ENCODE measurements around the gene SGTB.
A peak's percentile ranks its signal among the peaks of the same experiment; 100 is the strongest.

SGTB gene, protein sequence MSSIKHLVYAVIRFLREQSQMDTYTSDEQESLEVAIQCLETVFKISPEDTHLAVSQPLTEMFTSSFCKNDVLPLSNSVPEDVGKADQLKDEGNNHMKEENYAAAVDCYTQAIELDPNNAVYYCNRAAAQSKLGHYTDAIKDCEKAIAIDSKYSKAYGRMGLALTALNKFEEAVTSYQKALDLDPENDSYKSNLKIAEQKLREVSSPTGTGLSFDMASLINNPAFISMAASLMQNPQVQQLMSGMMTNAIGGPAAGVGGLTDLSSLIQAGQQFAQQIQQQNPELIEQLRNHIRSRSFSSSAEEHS

DNA sequence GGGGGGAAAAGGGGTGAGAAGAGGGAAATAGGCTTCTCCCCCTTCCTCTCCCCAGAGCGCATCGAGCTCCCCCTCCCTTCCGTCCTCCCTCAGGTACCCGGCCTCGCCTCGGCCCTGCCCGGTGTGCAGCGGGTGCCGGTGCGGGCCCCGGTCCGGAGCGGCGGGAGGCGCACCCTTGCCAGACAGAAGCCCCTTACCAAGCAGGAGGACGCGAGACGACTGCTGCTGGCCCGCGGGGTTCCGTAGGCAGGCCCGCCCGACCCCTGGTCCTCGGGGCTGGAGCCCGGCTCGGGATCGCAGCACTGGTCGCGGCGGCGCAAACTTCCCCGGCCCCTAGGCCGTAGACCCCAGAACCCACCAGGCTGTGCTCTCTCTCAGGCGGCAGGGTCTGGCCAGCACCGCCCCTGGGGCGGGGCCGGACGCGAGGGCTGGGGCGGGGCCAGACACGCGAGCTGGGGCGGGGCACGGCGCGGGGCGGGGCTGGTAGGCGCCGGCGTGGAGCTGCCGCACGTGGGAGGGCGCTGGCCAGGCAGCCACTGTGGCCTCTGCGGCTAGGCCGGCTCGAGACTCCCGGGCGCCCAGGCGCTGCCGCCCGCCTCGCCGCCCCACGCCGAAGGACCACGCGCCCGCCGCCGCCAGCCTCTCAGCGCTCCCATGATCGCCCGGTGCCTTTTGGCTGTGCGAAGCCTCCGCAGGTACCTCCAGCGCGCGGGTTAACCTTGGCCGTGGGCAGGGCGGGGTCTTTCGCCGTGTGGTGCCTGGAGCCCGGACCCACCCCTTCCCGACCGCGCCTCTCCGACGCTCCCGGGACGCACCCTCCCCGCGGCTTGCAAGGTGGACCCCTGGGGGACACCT is at the start of gene SGTB, which contains the start of gene NLN:
SGTB (minus strand) TSS at position 390 of the 855 bp plus-strand sequence. CDS start 1,302 bp downstream, outside the sequence.
NLN (plus strand) TSS at position 486 of the 855 bp plus-strand sequence; CDS start at position 655, 169 bp downstream.
- in situ Hi-C loops (cut with HindIII; ENCODE audit: low pct_unique_long_range_greater_than_20kb, low sequenced_read_pairs) = no loop called here
- DNase-seq (ENCODE audit: low read depth in 1 of 2, low spot score in 1 of 2) = peak; percentile 85
- no peak for TF ChIP-seq JUND (IDR thresholded peaks at IDR 0.05; ENCODE audit: low read depth)

DNA sequence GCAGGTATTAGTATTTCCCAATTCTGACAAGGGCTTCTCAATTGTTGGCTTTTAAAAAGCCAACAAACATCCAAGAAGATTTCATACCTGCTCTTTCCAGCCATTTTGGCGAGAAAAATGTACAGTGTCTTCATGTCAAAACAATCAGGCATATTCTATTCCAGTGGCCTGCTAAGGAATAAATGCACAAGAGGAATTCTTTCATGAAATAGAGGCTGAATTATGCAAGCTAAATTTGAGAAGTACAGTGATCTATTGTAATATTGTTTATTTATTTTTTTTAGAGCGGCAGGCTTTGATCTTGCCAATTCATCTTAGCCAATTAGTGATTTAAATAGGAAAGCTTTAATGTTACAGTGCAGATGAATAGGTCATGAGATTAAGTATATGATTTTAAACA is 49.4 kb upstream of the SGTB start:
- no peak for TF ChIP-seq JUND (IDR thresholded peaks at IDR 0.05; ENCODE audit: low read depth)
- no peak for DNase-seq (ENCODE audit: low read depth in 1 of 2, low spot score in 1 of 2)

DNA sequence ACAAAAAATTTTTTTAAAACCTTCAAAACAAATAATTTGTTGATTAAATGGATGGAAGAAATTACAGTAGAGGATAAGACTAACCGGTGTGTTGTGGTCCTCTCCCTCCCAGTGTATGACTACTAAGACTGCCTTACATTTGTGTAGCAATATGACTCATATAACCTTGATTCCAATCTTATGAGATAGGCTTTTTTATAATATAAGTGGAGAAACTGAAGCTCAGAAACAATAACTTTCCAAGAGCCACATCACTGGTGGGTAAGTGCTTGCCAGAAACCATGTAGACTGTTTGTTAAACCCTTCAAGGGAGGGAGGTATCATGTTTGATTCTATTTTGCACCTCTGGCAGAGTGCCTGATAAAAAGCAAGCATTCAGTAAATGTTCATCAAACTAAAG is 47.6 kb upstream of the SGTB start:
- TF ChIP-seq JUND (IDR thresholded peaks at IDR 0.05; ENCODE audit: low read depth) = no peak
- no peak for DNase-seq (ENCODE audit: low read depth in 1 of 2, low spot score in 1 of 2)
- in situ Hi-C loops (cut with HindIII; ENCODE audit: low pct_unique_long_range_greater_than_20kb, low sequenced_read_pairs) = no loop called here

More for the DNA sequence above, 49.4 kb upstream of the SGTB start:
- in situ Hi-C loops (cut with HindIII; ENCODE audit: low pct_unique_long_range_greater_than_20kb, low sequenced_read_pairs) = no loop called here

DNA sequence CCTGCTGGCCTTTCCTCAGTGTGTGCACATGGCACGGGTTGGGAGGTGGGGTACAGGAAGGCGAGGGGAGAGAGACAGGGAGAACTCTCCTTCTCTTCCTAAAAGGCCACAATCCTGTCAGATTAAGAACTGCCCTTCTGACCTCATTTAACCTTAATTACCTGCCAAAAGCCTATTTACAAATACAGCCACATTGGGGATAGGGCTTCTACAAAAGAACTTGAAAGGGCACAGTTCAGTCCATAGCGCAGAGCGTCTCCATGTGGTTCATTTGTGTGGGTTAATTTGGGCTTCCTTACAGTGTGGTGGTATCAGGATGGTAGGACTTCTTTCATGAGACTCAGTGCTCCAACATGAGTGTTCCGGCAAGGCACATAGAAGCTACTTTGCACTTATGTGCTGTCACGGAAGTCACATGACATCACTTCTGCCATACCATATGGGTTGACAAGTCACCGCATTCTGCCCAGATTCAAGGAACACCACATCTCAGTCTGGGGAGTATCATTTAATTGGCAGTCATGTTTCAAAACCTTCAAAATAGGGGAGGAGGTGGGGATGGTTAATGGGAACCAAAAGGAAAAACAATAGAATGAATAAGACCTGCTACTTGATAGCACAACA is 46.9 kb upstream of the SGTB start:
- in situ Hi-C loops (cut with HindIII; ENCODE audit: low pct_unique_long_range_greater_than_20kb, low sequenced_read_pairs) = no loop called here
- no peak for DNase-seq (ENCODE audit: low read depth in 1 of 2, low spot score in 1 of 2)
- no peak for TF ChIP-seq JUND (IDR thresholded peaks at IDR 0.05; ENCODE audit: low read depth)

DNA sequence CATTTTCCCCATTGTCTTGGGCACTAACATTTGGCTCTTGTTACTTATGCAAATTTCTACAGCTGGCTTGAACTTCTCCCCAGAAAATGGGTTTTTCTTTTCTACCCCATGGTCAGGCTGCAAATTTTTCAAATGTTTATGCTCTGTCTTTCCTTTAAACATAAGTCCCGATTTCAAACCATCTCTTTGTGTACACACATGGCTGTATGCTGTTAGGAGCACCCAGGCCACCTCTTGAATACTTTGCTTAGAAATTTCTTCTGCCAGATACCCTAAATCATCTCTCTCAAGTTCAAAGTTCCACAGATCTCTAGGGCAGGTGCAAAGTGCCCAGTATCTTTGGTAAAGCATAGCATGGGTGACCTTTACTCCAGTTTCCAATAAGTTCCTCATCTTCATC is 45.7 kb upstream of the SGTB start:
- in situ Hi-C loops (cut with HindIII; ENCODE audit: low pct_unique_long_range_greater_than_20kb, low sequenced_read_pairs) = no loop called here
- no peak for DNase-seq (ENCODE audit: low read depth in 1 of 2, low spot score in 1 of 2)
- no peak for TF ChIP-seq JUND (IDR thresholded peaks at IDR 0.05; ENCODE audit: low read depth)

DNA sequence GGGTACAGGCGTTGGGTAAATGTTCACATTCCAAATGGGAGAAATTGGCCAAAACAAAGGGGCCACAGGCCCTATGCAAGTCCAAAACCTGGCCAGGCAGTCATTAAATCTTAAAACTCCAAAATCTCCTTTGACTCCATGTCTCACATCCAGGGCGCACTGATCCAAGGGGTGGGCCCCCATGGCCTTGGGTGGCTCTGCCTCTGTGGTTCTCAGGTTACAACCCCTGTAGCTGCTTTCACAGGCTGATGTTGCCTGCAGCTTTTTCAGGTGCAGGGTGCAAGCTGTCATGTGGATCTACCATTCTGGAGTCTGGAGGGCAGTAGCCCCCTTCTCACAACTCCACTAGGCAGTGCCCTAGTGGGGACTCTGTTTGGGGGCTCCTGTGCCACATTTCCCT is 44.9 kb upstream of the SGTB start:
- DNase-seq (ENCODE audit: low read depth in 1 of 2, low spot score in 1 of 2) = no peak
- in situ Hi-C loops (cut with HindIII; ENCODE audit: low pct_unique_long_range_greater_than_20kb, low sequenced_read_pairs) = no loop called here
- TF ChIP-seq JUND (IDR thresholded peaks at IDR 0.05; ENCODE audit: low read depth) = no peak

DNA sequence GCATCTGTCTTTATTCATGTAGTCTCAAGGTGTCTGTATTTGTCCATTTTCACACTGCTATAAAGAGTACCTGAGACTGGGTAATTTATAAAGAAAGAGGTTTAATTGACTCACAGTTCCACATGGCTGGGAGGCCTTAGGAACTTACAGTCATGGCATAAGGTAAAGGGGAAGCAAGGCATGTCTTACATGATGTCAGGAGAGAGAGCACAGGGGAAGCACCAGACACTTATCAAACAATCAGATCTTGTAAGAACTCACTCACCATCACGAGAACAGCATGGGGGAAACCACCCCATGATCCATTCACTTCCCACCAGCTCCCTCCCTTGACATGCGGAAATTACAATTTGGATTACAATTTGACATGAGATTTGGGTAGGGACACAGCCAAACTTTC is 44.3 kb upstream of the SGTB start:
- in situ Hi-C loops (cut with HindIII; ENCODE audit: low pct_unique_long_range_greater_than_20kb, low sequenced_read_pairs) = no loop called here
- no peak for TF ChIP-seq JUND (IDR thresholded peaks at IDR 0.05; ENCODE audit: low read depth)
- DNase-seq (ENCODE audit: low read depth in 1 of 2, low spot score in 1 of 2) = no peak

DNA sequence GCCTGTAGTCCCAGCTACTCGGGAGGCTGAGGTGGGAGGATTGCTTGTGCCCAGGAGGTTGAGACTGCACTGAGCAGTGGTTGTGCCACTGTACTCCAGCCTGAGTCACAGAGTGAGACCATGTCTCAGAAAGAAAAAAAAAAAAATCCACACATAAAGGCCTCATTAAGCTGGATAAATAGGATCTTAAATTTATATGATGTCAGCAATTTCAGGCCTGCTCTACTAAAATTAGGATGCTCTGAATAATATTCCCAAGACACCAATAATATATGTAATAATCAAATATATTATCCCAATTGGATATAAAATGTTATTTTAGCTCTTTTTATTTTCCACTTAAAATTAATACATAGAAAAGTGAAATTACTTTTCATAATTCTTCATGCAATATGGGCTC is 43.7 kb upstream of the SGTB start:
- no peak for DNase-seq (ENCODE audit: low read depth in 1 of 2, low spot score in 1 of 2)
- in situ Hi-C loops (cut with HindIII; ENCODE audit: low pct_unique_long_range_greater_than_20kb, low sequenced_read_pairs) = no loop called here

DNA sequence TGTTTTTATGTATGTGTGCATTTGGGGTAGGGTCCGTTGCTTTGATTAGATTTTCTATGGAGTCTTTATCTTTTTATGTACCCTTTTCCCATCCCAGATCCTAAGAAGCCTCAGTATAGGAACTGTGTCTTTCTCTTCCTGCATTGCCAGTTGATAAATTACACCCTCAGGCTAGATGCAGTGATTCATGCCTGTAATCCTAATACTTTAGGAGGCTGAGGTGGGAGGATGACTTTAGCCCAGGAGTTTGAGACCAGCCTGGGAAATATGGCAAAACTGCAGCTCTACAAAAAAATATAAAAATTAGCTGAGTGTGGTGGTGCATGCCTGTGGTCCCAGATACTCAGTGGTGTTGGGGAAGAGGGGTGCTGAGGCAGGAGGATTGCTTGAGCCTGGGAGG is 40.3 kb upstream of the SGTB start:
- DNase-seq (ENCODE audit: low read depth in 1 of 2, low spot score in 1 of 2) = no peak
- TF ChIP-seq JUND (IDR thresholded peaks at IDR 0.05; ENCODE audit: low read depth) = no peak
- in situ Hi-C loops (cut with HindIII; ENCODE audit: low pct_unique_long_range_greater_than_20kb, low sequenced_read_pairs) = no loop called here

More for the DNA sequence above, 43.7 kb upstream of the SGTB start:
- TF ChIP-seq JUND (IDR thresholded peaks at IDR 0.05; ENCODE audit: low read depth) = no peak

DNA sequence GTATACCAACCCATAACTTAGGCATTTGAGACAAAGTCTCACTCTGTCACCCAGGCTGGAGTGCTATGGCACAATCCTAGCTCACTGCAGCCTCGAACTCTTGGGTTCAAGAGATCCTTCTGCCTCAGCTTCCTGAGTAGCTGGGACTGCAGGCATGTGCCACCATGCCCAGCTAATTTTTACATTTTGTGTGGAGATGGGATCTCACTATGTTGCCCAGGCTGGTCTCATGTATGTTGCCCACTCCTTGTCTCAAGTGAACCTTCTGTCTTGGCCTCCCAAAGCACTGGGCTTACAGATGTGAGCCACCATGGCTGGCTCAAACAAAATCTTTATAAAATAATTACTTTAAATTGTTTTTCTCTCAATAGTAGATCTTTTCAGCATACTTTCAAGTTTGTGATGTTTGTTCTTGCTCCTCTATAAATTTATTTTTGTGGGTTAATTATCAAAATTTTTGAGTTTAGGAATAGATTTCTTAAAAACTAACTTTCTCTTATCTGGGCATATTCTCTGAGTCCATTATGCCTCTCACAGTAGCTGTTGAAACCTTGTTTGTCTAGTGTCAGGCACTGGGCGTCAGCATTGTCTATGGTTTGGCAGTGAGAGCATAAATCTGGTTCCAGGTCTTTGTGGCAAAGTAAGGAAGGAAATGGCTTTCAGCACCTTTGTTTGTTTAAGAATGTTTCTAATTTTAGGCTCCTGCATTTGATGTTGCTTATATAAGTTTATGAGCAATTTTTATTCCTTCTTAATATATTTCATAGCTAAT is 38.8 kb upstream of the SGTB start:
- no peak for TF ChIP-seq JUND (IDR thresholded peaks at IDR 0.05; ENCODE audit: low read depth)
- in situ Hi-C loops (cut with HindIII; ENCODE audit: low pct_unique_long_range_greater_than_20kb, low sequenced_read_pairs) = no loop called here
- peak in 1 of 2 experiments; percentile 78 for DNase-seq (ENCODE audit: low read depth in 1 of 2, low spot score in 1 of 2)

DNA sequence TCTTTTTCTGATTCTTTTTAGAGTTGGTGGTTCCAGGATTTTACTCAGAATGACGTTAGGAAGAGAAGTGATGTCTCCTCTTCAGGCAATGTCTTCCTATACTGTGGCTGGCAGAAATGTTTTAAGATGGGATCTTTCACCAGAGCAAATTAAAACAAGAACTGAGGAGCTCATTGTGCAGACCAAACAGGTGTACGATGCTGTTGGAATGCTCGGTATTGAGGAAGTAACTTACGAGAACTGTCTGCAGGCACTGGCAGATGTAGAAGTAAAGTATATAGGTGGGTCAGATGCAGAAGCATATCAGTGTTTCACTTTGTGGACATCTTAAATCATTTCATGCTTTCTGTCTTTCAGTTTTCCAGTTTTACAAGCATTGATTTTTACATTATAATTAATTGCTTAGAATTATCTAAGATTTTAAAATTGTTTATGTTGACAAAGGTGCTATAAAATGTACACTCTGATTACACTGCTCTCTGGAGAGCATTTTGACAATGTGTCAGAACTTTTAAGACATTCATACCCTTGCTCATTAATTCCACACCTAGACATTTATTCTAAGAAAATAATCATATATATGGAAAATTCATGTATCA is 36.7 kb upstream of the SGTB start:
- peak; percentile 20 to 85 for DNase-seq (ENCODE audit: low read depth in 1 of 2, low spot score in 1 of 2)
- in situ Hi-C loops (cut with HindIII; ENCODE audit: low pct_unique_long_range_greater_than_20kb, low sequenced_read_pairs) = no loop called here
- peak; percentile 33; the same call in 1 of the 2 replicates for TF ChIP-seq JUND (IDR thresholded peaks at IDR 0.05; ENCODE audit: low read depth)

DNA sequence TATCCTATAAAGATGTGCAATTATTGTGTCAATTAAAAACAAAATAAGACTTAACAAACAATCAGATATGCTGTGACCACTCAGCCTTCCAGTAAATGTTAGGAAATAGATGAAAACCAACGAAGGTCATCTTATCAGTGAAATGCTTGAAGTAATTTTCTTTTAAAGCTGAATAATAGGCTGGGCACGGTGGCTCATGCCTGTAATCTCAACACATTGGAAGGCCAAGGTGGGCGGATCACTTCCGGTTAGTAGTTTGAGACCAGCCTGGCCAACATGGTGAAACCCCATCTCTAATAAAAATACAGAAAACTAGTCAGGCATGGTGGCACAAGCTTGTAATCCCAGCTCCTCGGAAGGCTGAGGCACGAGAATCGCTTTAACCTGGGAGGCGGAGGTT is 31.3 kb upstream of the SGTB start:
- TF ChIP-seq JUND (IDR thresholded peaks at IDR 0.05; ENCODE audit: low read depth) = no peak
- no peak for DNase-seq (ENCODE audit: low read depth in 1 of 2, low spot score in 1 of 2)
- in situ Hi-C loops (cut with HindIII; ENCODE audit: low pct_unique_long_range_greater_than_20kb, low sequenced_read_pairs) = no loop called here
